HG02642 (cell line): Measurements from ENCODE around the gene CPPED1.

ENCODE experiments used
- ATAC-seq: cut with Tn5 transposase; IDR thresholded peaks from one replicate; pipeline ENCODE4 v1.9.1; 2021; ENCODE audit warnings: mild to moderate bottlenecking; ENCODE audit not compliant: unreplicated experiment, poor library complexity

Gene CPPED1

DNA sequence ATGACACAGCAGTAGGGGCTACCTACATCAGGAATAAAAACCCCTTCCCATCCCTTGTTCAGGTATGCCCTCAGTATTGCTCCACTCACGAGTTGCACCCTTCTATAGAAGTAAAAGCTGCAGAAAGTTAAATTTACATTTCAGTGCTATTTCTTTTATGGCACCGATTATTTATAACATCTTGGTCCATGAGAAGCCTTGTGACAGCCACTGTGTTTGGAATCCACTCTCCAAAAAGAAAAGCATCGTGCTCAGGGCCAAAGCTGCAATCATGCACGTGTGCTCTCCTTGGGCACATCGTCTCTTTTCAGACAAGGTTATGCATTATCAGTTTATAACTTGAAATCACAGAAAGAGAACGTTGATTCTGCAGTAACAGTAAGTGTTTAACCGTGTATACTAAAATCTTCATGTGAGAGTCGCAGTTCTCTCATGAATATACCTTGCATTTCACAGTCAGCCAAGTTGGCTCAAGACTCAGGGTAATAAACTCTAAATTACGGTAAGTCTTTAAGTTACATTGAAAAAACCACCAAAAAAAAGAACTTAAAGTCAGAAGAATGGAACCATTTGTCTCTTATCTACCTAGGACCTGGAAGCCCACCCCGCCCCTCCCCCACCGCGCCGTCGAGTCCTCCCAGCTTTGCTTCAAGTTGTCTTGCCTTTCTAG, 189.6 kb downstream of the CPPED1 start:
- ATAC-seq: no peak

DNA sequence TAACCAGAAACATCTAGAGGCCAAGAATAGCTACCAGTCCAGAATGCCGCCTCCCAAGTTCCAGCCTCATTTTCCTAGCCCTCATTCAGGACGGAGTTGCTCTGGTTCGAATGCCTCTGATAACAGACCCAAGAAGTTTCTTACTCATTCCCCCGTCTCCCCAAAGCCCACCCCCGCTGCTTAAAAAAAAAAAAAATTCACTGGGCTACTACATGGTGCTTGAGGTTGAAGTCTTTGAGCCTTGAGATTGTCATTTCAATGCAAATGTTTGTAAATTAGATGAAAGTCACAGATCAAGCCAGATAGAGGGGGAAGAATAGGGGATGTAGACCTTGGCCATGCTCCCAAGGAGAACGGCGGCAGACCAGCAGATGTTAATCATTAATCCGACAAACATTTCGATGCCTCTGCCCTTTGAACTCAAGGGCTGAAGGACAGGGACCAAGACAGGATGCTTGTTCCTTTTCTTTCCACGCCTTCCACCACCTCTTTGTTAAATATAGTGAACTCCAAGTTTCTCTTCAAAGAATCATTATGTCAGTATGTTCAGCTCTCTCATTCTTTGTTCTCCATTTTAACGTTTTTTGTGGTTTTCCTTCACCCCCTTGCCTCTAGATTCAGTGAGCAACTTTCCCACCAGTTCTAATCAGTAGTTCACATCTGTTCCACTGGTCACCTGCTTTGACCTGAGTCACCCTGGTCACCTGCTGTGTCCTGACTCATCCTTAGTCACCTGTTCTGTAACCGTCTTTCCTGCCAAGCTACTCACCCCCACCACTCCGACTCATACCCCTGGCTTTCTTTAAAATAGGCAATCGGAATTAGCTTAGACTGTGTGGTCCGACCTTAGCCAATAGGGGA, 190.3 kb downstream of the CPPED1 start:
- ATAC-seq: peak; percentile 53

DNA sequence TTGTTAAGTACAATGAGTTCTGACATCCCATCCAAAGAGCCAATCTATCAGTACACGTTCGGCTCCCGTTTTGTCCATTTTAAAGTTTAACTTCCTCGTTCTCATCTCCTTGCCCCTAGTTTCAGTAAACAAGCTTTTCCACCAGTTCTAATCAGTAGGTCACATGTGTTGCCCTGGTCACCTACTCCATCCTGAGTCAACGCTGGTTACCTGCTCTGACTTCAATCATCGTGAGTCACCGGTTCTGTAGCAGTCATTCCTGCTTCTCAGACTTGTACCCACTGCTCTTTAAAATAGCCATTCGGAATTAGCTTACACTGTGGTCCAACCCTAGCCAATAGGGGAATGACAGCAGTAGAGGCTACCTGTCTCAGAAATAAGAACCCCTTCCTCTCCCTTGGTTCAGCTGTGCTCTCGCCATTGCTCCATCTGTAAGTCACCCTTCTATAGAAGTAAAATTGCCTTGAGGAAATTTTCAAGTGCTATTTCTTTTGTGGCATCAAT, 191.0 kb downstream of the CPPED1 start:
- no peak for ATAC-seq

DNA sequence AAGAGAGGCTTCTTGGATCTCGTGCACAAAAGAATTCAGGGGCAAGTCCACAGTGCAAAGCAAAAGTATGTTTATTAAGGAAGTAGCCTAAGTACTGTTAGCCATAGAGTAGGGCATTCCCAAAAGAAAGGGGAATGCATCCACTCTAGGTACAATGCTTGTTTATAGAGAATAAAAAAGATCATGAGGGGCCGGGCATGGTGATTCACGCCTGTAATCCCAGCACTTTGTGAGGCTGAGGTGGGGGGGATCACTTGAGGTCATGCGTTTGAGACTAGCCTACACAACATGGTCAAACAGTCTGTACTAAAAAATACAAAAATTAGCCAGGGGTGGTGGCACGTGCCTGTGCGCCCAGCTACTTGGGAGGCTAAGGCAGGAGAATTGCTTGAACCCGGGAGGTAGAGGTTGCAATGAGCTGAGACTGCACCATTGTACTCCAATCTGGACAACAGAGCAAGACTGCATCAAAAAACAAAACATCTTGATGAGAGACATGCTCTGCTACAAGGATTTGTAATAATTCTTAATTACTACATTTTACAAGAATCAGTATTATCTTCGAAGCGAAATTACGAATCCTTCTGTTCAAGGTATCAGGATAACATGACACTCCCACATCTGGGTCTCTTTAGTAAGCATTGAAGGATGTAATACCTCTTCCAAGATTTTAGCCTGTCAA, 191.6 kb downstream of the CPPED1 start:
- no peak for ATAC-seq

GRCh38 chr16:12611006-12611477, 192.6 kb downstream of the CPPED1 start:
- ATAC-seq: no peak

- ATAC-seq: no peak
Measured at GRCh38 chr16:12609937-12610699, 193.6 kb downstream of the CPPED1 start.
